ENCODE data around the gene SNX25. TPM values are rescaled to one million over a fixed set of nuclear protein-coding genes. Genes with fewer than 3 reads are reported as not detected.

Gene SNX25
- total and polyA plus RNA-seq, 2 experiments from 2014 or later: 6.9 to 25.0 TPM

DNA sequence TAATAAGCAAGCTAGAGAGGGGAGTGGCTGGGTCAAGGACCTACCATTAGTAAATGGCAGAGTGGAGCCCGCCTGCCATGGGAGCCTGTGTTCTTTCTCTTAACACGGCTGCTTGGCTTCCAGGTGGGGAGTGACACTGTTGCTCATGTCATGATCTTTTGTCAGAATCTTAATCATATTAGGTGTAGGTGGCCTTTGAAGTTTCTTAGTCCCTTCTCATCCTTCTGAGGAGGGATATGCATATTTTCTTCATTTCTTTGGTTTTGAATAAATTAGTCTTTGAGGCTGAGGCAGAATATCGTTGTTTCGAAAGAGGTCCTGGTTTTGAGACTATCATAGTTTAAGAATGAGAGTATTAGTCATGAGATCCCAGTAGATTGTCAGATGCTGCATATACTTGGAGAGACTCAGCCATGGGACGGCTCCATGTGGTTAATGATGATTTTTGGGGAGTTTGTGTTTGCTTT is 28.9 kb downstream of the SNX25 start:
- ATAC-seq (no peak), DNase-seq (ENCODE audit: low spot score) (no peak)
- Mint-ChIP-seq H3K27me3 (ENCODE audit: insufficient read depth, low read depth, poor library complexity) (no peaks in the 10 kb centered on the region), H3K4me3 (no peak overlapping the region), H3K36me3 (ENCODE audit: low read depth) (peaks cover 33% of the 10 kb centered on the region), H3K4me1 (no peaks in the 10 kb centered on the region), H3K27ac (no peak overlapping the region), H3K9me3 (peaks cover 28% of the 10 kb centered on the region)
- no peak overlapping the region for H3K27ac ChIP-seq (ENCODE audit: low read depth)
- H3K36me3 ChIP-seq (ENCODE audit: insufficient read depth): peaks cover 10% of the 10 kb centered on the region; the same call in 1 of the 2 replicates
- H3K79me2 ChIP-seq (replicated peaks; ENCODE audit: insufficient read depth): peaks cover 61% of the 10 kb centered on the region
- H3K4me3 ChIP-seq: no peak overlapping the region
- no peak overlapping the region for H2AFZ ChIP-seq
- H3K27me3 ChIP-seq (ENCODE audit: insufficient read depth): no peaks in the 10 kb centered on the region
- no peaks in the 10 kb centered on the region for H3F3A ChIP-seq (replicated peaks; ENCODE audit: low read depth)
- no peaks in the 10 kb centered on the region for H3K9me2 ChIP-seq (ENCODE audit: insufficient read depth)
- no peak overlapping the region for H3K4me2 ChIP-seq
- TF ChIP-seq, protein P1, sequence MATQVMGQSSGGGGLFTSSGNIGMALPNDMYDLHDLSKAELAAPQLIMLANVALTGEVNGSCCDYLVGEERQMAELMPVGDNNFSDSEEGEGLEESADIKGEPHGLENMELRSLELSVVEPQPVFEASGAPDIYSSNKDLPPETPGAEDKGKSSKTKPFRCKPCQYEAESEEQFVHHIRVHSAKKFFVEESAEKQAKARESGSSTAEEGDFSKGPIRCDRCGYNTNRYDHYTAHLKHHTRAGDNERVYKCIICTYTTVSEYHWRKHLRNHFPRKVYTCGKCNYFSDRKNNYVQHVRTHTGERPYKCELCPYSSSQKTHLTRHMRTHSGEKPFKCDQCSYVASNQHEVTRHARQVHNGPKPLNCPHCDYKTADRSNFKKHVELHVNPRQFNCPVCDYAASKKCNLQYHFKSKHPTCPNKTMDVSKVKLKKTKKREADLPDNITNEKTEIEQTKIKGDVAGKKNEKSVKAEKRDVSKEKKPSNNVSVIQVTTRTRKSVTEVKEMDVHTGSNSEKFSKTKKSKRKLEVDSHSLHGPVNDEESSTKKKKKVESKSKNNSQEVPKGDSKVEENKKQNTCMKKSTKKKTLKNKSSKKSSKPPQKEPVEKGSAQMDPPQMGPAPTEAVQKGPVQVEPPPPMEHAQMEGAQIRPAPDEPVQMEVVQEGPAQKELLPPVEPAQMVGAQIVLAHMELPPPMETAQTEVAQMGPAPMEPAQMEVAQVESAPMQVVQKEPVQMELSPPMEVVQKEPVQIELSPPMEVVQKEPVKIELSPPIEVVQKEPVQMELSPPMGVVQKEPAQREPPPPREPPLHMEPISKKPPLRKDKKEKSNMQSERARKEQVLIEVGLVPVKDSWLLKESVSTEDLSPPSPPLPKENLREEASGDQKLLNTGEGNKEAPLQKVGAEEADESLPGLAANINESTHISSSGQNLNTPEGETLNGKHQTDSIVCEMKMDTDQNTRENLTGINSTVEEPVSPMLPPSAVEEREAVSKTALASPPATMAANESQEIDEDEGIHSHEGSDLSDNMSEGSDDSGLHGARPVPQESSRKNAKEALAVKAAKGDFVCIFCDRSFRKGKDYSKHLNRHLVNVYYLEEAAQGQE (IDR thresholded peaks at IDR 0.05; ENCODE audit: unreplicated experiment): no peak
- TF ChIP-seq CREB1 (CRISPR knock-in tag; IDR thresholded peaks at IDR 0.05; ENCODE audit: low read depth) (no peak), NANOG (IDR thresholded peaks at IDR 0.05; ENCODE audit: borderline replicate concordance) (no peak), EZH2 (IDR thresholded peaks at IDR 0.05; ENCODE audit: low read depth, unreplicated experiment) (no peak), ZNF331 (CRISPR knock-in tag; IDR thresholded peaks at IDR 0.05; ENCODE audit: low read depth) (no peak), EZH2phosphoT487 (IDR thresholded peaks at IDR 0.05; ENCODE audit: unreplicated experiment) (no peak), JUNB (IDR thresholded peaks at IDR 0.05; ENCODE audit: unreplicated experiment) (no peak), ZNF114 (CRISPR knock-in tag; IDR thresholded peaks at IDR 0.05) (no peak), POLR2AphosphoS5 (IDR thresholded peaks at IDR 0.05; ENCODE audit: low read depth) (no peak), STAT1 (IDR thresholded peaks at IDR 0.05; ENCODE audit: unreplicated experiment) (no peak)
- TF ChIP-seq, protein P2, sequence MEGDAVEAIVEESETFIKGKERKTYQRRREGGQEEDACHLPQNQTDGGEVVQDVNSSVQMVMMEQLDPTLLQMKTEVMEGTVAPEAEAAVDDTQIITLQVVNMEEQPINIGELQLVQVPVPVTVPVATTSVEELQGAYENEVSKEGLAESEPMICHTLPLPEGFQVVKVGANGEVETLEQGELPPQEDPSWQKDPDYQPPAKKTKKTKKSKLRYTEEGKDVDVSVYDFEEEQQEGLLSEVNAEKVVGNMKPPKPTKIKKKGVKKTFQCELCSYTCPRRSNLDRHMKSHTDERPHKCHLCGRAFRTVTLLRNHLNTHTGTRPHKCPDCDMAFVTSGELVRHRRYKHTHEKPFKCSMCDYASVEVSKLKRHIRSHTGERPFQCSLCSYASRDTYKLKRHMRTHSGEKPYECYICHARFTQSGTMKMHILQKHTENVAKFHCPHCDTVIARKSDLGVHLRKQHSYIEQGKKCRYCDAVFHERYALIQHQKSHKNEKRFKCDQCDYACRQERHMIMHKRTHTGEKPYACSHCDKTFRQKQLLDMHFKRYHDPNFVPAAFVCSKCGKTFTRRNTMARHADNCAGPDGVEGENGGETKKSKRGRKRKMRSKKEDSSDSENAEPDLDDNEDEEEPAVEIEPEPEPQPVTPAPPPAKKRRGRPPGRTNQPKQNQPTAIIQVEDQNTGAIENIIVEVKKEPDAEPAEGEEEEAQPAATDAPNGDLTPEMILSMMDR (conservative IDR thresholded peaks at IDR 0.05; ENCODE audit: low read depth in 2 of 2): no peak
- TF ChIP-seq, protein P3, sequence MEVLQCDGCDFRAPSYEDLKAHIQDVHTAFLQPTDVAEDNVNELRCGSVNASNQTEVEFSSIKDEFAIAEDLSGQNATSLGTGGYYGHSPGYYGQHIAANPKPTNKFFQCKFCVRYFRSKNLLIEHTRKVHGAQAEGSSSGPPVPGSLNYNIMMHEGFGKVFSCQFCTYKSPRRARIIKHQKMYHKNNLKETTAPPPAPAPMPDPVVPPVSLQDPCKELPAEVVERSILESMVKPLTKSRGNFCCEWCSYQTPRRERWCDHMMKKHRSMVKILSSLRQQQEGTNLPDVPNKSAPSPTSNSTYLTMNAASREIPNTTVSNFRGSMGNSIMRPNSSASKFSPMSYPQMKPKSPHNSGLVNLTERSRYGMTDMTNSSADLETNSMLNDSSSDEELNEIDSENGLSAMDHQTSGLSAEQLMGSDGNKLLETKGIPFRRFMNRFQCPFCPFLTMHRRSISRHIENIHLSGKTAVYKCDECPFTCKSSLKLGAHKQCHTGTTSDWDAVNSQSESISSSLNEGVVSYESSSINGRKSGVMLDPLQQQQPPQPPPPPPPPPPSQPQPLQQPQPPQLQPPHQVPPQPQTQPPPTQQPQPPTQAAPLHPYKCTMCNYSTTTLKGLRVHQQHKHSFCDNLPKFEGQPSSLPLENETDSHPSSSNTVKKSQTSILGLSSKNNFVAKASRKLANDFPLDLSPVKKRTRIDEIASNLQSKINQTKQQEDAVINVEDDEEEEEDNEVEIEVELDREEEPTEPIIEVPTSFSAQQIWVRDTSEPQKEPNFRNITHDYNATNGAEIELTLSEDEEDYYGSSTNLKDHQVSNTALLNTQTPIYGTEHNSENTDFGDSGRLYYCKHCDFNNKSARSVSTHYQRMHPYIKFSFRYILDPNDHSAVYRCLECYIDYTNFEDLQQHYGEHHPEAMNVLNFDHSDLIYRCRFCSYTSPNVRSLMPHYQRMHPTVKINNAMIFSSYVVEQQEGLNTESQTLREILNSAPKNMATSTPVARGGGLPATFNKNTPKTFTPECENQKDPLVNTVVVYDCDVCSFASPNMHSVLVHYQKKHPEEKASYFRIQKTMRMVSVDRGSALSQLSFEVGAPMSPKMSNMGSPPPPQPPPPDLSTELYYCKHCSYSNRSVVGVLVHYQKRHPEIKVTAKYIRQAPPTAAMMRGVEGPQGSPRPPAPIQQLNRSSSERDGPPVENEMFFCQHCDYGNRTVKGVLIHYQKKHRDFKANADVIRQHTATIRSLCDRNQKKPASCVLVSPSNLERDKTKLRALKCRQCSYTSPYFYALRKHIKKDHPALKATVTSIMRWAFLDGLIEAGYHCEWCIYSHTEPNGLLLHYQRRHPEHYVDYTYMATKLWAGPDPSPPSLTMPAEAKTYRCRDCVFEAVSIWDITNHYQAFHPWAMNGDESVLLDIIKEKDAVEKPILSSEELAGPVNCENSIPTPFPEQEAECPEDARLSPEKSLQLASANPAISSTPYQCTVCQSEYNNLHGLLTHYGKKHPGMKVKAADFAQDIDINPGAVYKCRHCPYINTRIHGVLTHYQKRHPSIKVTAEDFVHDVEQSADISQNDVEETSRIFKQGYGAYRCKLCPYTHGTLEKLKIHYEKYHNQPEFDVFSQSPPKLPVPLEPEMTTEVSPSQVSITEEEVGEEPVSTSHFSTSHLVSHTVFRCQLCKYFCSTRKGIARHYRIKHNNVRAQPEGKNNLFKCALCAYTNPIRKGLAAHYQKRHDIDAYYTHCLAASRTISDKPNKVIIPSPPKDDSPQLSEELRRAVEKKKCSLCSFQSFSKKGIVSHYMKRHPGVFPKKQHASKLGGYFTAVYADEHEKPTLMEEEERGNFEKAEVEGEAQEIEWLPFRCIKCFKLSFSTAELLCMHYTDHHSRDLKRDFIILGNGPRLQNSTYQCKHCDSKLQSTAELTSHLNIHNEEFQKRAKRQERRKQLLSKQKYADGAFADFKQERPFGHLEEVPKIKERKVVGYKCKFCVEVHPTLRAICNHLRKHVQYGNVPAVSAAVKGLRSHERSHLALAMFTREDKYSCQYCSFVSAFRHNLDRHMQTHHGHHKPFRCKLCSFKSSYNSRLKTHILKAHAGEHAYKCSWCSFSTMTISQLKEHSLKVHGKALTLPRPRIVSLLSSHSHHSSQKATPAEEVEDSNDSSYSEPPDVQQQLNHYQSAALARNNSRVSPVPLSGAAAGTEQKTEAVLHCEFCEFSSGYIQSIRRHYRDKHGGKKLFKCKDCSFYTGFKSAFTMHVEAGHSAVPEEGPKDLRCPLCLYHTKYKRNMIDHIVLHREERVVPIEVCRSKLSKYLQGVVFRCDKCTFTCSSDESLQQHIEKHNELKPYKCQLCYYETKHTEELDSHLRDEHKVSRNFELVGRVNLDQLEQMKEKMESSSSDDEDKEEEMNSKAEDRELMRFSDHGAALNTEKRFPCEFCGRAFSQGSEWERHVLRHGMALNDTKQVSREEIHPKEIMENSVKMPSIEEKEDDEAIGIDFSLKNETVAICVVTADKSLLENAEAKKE (CRISPR knock-in tag; IDR thresholded peaks at IDR 0.05): no peak
- TF ChIP-seq, protein P4, sequence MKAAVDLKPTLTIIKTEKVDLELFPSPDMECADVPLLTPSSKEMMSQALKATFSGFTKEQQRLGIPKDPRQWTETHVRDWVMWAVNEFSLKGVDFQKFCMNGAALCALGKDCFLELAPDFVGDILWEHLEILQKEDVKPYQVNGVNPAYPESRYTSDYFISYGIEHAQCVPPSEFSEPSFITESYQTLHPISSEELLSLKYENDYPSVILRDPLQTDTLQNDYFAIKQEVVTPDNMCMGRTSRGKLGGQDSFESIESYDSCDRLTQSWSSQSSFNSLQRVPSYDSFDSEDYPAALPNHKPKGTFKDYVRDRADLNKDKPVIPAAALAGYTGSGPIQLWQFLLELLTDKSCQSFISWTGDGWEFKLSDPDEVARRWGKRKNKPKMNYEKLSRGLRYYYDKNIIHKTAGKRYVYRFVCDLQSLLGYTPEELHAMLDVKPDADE (IDR thresholded peaks at IDR 0.05): no peak
- no peaks in the 10 kb centered on the region; the same call in 1 of the 2 replicates for H3K4me1 ChIP-seq (ENCODE audit: insufficient read depth)
- no peaks in the 10 kb centered on the region for H4K20me1 ChIP-seq (replicated peaks; ENCODE audit: insufficient read depth)

Data from GM23338 (cell line).